Measurements from ENCODE around the gene MARCHF3.

Gene MARCHF3

DNA sequence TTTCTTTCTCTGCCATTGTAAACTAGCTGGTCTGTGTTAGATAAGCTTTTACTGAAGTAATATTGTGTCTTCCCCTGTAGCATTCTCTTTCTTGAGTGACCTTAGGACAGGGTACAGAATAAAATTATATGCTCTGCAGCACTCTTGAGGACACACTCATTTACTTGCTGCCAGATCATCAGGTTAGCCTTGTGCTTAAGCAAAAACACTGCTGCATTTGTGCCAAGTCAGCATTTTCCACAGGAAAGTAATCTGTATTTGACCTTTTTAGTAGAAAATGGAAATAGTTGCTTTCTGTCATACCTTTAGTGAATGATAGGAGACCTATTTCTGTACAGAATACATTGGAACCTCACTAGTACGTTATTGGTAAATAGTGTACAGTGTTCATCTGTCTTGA, 199.2 kb downstream of the MARCHF3 start:
- no peaks in the 10 kb centered on the region for H3K27me3 ChIP-seq (replicated peaks; ENCODE audit: control insufficient read depth, insufficient read depth, low read length)
- peaks cover 31% of the 10 kb centered on the region for H3K36me3 ChIP-seq (ENCODE audit: control insufficient read depth, insufficient read depth, low read length)
- no peak for DNase-seq (ENCODE audit: extremely low read depth, insufficient read length)
- H3K4me3 ChIP-seq (replicated peaks; ENCODE audit: low read depth, low read length), result no peak overlapping the region
- TF ChIP-seq, protein P1, sequence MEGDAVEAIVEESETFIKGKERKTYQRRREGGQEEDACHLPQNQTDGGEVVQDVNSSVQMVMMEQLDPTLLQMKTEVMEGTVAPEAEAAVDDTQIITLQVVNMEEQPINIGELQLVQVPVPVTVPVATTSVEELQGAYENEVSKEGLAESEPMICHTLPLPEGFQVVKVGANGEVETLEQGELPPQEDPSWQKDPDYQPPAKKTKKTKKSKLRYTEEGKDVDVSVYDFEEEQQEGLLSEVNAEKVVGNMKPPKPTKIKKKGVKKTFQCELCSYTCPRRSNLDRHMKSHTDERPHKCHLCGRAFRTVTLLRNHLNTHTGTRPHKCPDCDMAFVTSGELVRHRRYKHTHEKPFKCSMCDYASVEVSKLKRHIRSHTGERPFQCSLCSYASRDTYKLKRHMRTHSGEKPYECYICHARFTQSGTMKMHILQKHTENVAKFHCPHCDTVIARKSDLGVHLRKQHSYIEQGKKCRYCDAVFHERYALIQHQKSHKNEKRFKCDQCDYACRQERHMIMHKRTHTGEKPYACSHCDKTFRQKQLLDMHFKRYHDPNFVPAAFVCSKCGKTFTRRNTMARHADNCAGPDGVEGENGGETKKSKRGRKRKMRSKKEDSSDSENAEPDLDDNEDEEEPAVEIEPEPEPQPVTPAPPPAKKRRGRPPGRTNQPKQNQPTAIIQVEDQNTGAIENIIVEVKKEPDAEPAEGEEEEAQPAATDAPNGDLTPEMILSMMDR (IDR thresholded peaks at IDR 0.05; ENCODE audit: insufficient read depth, low read length, poor library complexity, severe bottlenecking), result no peak

DNA sequence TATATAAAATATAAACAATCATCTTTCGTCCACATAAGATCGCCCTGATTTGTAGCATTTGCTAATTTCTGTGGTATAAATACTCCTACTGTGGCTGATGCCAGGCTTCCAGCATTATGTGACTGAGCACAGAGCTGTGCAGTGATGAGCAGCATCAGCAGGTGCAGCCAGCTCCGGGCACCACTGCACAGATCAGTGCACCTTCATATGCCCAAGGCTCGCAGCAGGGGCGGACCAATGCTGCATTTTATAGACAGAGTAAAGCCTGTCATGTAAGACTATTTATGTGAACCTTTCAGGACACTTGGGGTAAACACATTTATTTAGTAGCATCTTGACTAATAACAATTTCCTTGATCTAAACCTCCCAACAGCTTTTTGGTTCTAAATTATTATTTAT, 200.3 kb downstream of the MARCHF3 start:
- Histone ChIP-seq H3K27me3 (replicated peaks; ENCODE audit: control insufficient read depth, insufficient read depth, low read length) (no peaks in the 10 kb centered on the region), H3K4me3 (replicated peaks; ENCODE audit: low read depth, low read length) (no peak overlapping the region), H3K36me3 (ENCODE audit: control insufficient read depth, insufficient read depth, low read length) (peaks cover 36% of the 10 kb centered on the region)
- DNase-seq (ENCODE audit: extremely low read depth, insufficient read length), result no peak
- TF ChIP-seq, protein P1 (IDR thresholded peaks at IDR 0.05; ENCODE audit: insufficient read depth, low read length, poor library complexity, severe bottlenecking), result no peak

DNA sequence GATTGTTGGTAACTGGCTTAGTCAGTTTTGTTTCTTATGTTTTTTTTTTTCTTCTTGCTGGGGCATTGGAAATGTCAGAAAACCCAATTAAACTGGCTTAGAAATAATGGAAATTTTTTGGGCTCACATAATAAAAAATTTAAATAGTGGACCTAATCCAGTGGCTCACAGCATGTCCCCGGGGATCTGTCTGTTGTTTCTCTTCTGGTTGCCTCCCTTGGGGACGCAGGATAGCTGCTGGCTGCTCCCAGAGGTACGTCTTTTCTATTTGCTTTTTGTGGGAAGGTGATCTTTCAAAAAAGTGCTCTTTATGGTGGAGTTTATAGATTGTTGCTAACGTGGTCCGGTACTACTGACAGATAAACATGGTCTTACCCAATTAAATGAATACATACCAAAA, 201.3 kb downstream of the MARCHF3 start:
- TF ChIP-seq, protein P1 (IDR thresholded peaks at IDR 0.05; ENCODE audit: insufficient read depth, low read length, poor library complexity, severe bottlenecking), result no peak
- Histone ChIP-seq H3K4me3 (replicated peaks; ENCODE audit: low read depth, low read length) (no peak overlapping the region), H3K27me3 (replicated peaks; ENCODE audit: control insufficient read depth, insufficient read depth, low read length) (no peaks in the 10 kb centered on the region), H3K36me3 (ENCODE audit: control insufficient read depth, insufficient read depth, low read length) (peaks cover 36% of the 10 kb centered on the region)
- no peak for DNase-seq (ENCODE audit: extremely low read depth, insufficient read length)

DNA sequence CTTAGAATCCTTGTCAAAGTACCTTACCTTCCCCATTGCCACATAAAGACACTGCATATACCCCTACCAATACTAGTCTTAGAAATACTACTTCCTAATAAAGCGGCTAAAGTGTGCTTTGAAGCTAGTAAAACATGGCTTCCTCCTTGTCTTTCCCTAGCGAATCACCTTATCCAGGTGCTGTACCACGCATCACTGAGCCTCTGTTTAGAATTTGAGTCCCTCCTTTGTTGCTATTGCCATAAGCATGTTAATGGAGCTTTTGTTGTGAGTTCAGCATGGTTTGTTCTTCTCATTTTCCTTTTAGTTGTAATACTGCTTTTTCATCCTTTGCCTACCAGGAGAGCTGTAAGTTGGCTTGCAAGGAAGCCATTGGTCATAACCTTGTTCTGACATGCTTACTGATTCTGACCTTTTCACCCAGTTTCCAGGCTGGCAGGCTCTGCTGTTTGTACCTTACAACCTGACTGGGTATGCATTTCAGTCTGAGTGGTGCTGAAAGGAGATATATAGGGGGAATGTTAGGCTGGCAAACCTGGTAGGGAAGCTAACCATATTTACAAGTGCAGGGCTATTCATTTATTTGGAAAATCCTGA, 203.6 kb downstream of the MARCHF3 start:
- Histone ChIP-seq H3K4me3 (replicated peaks; ENCODE audit: low read depth, low read length) (no peak overlapping the region), H3K36me3 (ENCODE audit: control insufficient read depth, insufficient read depth, low read length) (peaks cover 31% of the 10 kb centered on the region), H3K27me3 (replicated peaks; ENCODE audit: control insufficient read depth, insufficient read depth, low read length) (no peaks in the 10 kb centered on the region)
- no peak for DNase-seq (ENCODE audit: extremely low read depth, insufficient read length)
- TF ChIP-seq, protein P1 (IDR thresholded peaks at IDR 0.05; ENCODE audit: insufficient read depth, low read length, poor library complexity, severe bottlenecking), result no peak

GRCh38 chr5:126819253-126819652, 211.1 kb downstream of the MARCHF3 start:
- Histone ChIP-seq H3K36me3 (ENCODE audit: control insufficient read depth, insufficient read depth, low read length) (peaks cover 7% of the 10 kb centered on the region), H3K27me3 (replicated peaks; ENCODE audit: control insufficient read depth, insufficient read depth, low read length) (no peaks in the 10 kb centered on the region), H3K4me3 (replicated peaks; ENCODE audit: low read depth, low read length) (no peak overlapping the region)
- TF ChIP-seq, protein P1 (IDR thresholded peaks at IDR 0.05; ENCODE audit: insufficient read depth, low read length, poor library complexity, severe bottlenecking), result no peak
- DNase-seq (ENCODE audit: extremely low read depth, insufficient read length), result no peak

DNA sequence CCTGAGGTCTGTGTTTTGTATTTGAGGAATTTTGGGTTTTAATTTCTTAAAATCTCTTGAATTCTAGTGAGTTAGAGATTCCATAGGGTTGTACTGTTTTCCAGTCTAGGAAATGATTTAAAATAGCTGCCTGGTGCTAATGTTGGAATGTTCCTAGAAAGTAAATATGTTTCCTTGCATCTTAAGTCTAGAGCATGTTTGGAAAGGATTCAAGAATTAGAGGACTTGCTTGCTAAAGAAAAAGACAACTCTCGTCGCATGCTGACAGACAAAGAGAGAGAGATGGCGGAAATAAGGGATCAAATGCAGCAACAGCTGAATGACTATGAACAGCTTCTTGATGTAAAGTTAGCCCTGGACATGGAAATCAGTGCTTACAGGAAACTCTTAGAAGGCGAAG, 211.6 kb downstream of the MARCHF3 start:
- TF ChIP-seq, protein P1 (IDR thresholded peaks at IDR 0.05; ENCODE audit: insufficient read depth, low read length, poor library complexity, severe bottlenecking), result no peak
- H3K4me3 ChIP-seq (replicated peaks; ENCODE audit: low read depth, low read length), result no peak overlapping the region
- peaks cover 7% of the 10 kb centered on the region for H3K36me3 ChIP-seq (ENCODE audit: control insufficient read depth, insufficient read depth, low read length)
- no peak for DNase-seq (ENCODE audit: extremely low read depth, insufficient read length)
- H3K27me3 ChIP-seq (replicated peaks; ENCODE audit: control insufficient read depth, insufficient read depth, low read length), result no peaks in the 10 kb centered on the region

Measured in GM06990 (cell line).